ENCODE measurements around the gene LPIN1. TPM values are rescaled to one million over a fixed set of nuclear protein-coding genes. Genes with fewer than 3 reads are reported as not detected.

Gene LPIN1
- total and polyA plus RNA-seq, 2 of the 13 experiments (the other 11 are each of a cell fraction or from before 2014, with no cell fraction given): 9.7 to 19.4 TPM

DNA sequence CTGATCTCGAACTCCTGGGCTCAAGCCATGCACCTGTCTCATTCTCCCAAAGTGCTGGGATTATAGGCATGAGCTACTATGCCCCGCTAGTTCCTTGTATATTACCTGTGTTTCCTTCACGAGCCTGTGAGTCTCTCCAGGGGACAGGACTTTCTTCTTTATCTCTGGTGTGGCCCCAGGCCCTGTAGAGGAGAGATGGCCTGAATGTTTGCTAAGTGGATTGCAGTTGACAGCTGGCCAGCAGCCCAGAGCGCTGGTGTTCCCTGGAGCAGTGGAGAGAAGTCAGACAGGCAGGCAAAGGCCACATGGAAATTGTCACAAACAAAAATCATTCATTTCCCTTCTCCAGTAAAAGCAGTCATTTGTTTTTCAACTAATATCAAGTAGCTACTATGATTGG lies 17.9 kb downstream of the LPIN1 start:
- H3K9ac ChIP-seq (ENCODE audit: insufficient read depth, low read depth, low read length): no peak overlapping the region
- POLR2A ChIA-PET: interaction anchor here (1.1 kb wide), 1 partner anchor 17 kb away, joined by 3 read pairs; no protein-coding TSS in a partner anchor

More for the DNA sequence above, 17.9 kb downstream of the LPIN1 start:
- Histone ChIP-seq H3K27ac (ENCODE audit: extremely low read length, insufficient read depth, low read length) (no peak overlapping the region), H2AFZ (ENCODE audit: low read length) (no peak overlapping the region), H3K79me2 (ENCODE audit: insufficient read depth, low read length) (no peaks in the 10 kb centered on the region), H3K9me3 (ENCODE audit: low read length) (no peaks in the 10 kb centered on the region), H3K4me3 (replicated peaks in 1 of 3; ENCODE audit: insufficient read depth in 1 of 3, low read depth in 2 of 3, low read length in 3 of 3) (no peak overlapping the region), H3K27me3 (ENCODE audit: control insufficient read depth in 1 of 2, insufficient read depth in 2 of 2, low read length in 2 of 2) (no peaks in the 10 kb centered on the region), H3K36me3 (replicated peaks in 1 of 2; ENCODE audit: control insufficient read depth in 1 of 2, insufficient read depth in 2 of 2, low read length in 2 of 2) (peaks cover 2 to 32% of the 10 kb centered on the region in 2 experiments; a peak in 4 of 5 replicates), H3K4me2 (ENCODE audit: low read depth, low read length) (no peak overlapping the region), H3K4me1 (ENCODE audit: insufficient read depth, low read length) (peaks cover 8% of the 10 kb centered on the region), H4K20me1 (ENCODE audit: insufficient read depth, low read length) (peaks cover 6% of the 10 kb centered on the region; the same call in 1 of the 2 replicates)
- WGBS (ENCODE audit: low lambda C conversion rate): 72% methylated on average over 4 of the region's 4 CpGs
- no peak for DNase-seq (ENCODE audit: low spot score)
- intact Hi-C loops (cut with micrococcal nuclease; ENCODE audit: unreplicated experiment): no loop called here
- peak; percentile 86 for ATAC-seq
- CTCF ChIA-PET (ENCODE audit: low intra/inter-chr PET ratio, low total read pairs): no interaction called here
- no peak for FAIRE-seq
- TF ChIP-seq ZBTB33 (CRISPR knock-in tag; IDR thresholded peaks at IDR 0.05) (peak; percentile 66), SAP130 (CRISPR knock-in tag; IDR thresholded peaks at IDR 0.05; ENCODE audit: low read depth) (peak; percentile 61), TFAP4 (IDR thresholded peaks at IDR 0.05; ENCODE audit: borderline replicate concordance, low read depth) (peak; percentile 46; the same call in 1 of the 2 replicates), THAP9 (CRISPR knock-in tag; IDR thresholded peaks at IDR 0.05; ENCODE audit: borderline replicate concordance) (no peak), PTBP1 (IDR thresholded peaks at IDR 0.05; ENCODE audit: low read depth, low read length, poor library complexity, severe bottlenecking) (no peak), ZNF234 (CRISPR knock-in tag; conservative IDR thresholded peaks at IDR 0.05) (no peak), HNF1B (CRISPR knock-in tag; IDR thresholded peaks at IDR 0.05) (no peak), TEAD3 (CRISPR knock-in tag; optimal IDR thresholded peaks at IDR 0.05; ENCODE audit: borderline replicate concordance) (peak; percentile 25), AKAP8 (CRISPR knock-in tag; IDR thresholded peaks at IDR 0.05) (no peak), TGIF2 (CRISPR knock-in tag; IDR thresholded peaks at IDR 0.05) (0 out of 2 replicates have a peak, but pooled peaks have one; percentile 22), MXD4 (CRISPR knock-in tag; IDR thresholded peaks at IDR 0.05) (0 out of 2 replicates have a peak, but pooled peaks have one; percentile 56)
- TF ChIP-seq, protein P1, sequence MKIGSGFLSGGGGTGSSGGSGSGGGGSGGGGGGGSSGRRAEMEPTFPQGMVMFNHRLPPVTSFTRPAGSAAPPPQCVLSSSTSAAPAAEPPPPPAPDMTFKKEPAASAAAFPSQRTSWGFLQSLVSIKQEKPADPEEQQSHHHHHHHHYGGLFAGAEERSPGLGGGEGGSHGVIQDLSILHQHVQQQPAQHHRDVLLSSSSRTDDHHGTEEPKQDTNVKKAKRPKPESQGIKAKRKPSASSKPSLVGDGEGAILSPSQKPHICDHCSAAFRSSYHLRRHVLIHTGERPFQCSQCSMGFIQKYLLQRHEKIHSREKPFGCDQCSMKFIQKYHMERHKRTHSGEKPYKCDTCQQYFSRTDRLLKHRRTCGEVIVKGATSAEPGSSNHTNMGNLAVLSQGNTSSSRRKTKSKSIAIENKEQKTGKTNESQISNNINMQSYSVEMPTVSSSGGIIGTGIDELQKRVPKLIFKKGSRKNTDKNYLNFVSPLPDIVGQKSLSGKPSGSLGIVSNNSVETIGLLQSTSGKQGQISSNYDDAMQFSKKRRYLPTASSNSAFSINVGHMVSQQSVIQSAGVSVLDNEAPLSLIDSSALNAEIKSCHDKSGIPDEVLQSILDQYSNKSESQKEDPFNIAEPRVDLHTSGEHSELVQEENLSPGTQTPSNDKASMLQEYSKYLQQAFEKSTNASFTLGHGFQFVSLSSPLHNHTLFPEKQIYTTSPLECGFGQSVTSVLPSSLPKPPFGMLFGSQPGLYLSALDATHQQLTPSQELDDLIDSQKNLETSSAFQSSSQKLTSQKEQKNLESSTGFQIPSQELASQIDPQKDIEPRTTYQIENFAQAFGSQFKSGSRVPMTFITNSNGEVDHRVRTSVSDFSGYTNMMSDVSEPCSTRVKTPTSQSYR (CRISPR knock-in tag; IDR thresholded peaks at IDR 0.05; ENCODE audit: borderline replicate concordance): no peak
- in situ Hi-C loops (cut with HindIII; ENCODE audit: extremely low pct_ligation_motif_present, low pct_unique_long_range_greater_than_20kb): no loop called here
- no TSS peak for BruUV-seq (replicated peaks)
